HG03460 (cell line): ENCODE data around the gene SETD1A.

Experiments used
- ATAC-seq: cut with Tn5 transposase; IDR thresholded peaks from one replicate; pipeline ENCODE4 v1.9.1; 2021; ENCODE audit not compliant: unreplicated experiment

SETD1A gene

GRCh38 chr16:30996985-30997724 lies 39.6 kb downstream of the SETD1A start:
- ATAC-seq: peak; percentile 92

- ATAC-seq: no peak
Observed at GRCh38 chr16:30997725-30998711, 40.5 kb downstream of the SETD1A start.

DNA sequence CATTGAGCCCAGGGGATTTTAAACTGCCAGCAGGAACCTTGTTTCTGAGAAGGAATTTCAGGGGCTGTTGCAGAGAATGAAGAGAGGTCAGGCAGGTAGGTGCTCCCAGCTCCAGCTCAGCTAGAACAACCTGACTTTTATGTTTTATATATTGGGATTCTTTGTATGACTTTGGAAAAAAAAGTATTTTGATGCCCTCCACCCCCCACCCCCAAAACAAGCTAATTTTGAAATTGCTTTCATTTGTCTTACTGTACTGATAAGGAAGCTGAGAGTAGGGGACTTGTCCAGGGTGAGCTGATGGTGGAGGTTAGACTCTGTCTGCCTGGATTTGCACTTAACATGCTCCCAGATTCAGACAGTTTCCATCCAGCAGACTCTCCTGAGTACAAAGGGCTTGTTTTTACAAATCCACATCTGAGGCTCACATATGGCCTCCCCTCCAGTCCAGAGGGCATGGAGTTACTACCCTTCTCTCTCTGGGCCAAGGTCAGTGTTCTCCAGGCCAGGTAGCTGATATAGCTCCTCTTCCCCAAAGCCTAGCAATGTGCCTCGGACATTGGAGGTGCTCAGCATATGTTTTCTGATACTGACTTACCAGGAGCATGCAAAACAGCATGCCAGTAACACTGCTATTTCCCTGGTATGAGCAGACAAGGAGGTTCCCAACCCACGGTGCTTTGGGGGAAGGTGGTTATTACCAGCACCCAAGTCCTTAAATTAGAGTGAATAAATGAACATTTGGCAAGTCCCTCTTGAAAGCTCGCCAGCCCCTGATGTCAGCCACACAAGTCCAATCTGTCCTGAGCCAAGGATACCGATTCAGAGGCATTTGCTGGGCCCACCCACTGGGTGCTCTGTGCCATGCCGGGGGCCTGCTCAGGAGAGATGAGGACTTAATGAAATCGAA lies 41.6 kb downstream of the SETD1A start:
- ATAC-seq: no peak

DNA sequence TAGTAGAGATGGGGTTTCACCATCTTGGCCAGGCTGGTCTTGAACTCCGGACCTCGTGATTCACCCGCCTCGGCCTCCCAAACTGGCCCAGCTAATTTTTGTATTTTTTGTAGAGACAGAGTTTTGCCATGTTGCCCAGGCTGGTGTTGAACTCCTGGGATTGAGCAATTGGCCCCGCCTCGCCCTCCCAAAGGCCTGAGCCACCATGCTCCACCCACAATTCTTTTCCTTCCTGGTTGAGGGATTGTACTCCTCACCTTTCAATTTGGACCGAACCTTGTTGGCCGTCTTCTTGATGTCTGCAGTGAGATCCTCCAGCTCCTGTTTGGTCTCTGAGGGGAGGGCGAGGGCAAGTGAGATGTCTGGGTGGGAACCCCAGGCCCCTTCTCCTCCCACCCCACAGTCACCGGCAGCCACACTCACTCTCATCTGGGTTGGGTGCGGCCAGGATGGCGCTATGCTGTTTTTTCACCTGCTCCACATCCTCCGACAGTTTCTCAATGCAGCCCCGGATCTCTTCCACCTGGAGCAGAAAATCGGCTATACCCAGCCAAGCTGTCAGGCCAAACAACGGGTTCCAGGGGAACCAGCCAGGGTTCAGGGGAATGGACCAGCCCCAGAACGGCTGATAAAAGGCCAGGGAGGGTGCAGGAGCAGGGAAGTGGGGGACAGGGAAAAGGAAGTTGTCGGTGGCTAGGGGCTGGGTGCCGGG lies 43.3 kb downstream of the SETD1A start:
- no peak for ATAC-seq

DNA sequence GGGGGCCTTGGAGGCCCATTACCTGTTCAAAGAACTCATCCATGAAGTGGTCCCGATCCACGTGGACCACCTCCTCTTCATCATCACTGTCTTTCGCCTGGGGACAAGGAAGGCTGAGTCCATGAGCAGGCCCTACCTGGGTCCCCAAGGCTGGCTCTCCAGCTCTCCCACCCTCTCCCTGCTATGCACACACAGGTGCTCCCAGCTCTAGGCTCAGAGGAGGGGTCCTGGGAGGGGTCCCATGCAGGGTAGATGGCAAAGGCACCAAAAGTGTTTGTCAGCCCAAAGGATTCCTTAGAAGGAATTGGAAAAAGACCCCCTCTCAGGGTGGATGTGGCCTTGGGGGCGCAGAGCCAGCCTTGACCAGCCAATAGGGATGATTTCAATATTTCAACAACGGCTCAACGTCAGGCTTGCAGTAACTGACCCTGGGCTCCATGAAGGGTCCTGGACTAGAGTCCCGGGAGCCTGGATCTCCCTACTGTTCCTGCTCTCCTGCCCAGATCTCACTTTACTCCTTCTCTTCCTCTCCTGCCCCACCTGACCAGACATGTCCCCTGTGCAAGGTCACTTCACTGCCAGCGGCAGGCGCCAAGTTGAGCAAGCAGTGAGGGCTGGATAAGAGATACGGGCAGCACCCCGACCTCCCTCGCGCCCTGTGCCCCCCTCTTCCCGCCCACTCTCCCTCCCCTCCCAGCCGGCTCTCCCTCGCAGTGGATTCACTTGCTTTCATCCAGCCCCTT lies 44.1 kb downstream of the SETD1A start:
- no peak for ATAC-seq

- no peak for ATAC-seq
Observed at GRCh38 chr16:31002250-31002700, 44.7 kb downstream of the SETD1A start.

- ATAC-seq: no peak
Observed at GRCh38 chr16:31002862-31003341, 45.3 kb downstream of the SETD1A start.

GRCh38 chr16:31003744-31004143 lies 46.2 kb downstream of the SETD1A start:
- ATAC-seq: no peak

DNA sequence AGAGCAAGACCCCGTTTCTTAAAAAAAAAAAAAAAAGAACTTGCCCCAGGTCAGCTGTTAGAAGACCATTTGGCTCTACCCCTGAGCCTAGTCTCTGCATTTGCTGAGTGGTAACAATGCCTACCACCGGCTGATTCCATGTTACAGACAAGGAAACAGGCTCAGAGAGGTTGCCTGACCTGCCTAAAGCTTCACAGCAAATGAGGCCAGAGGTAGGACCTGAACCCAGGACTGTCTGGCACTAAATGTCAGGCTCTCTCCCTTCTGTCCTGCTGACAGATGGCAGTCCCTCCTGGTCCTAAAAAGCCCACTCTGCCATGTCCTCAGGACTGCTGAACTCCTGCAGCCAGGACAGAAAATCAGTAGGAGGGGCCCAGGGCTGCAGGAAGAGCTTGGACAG lies 47.1 kb downstream of the SETD1A start:
- ATAC-seq: no peak

- no peak for ATAC-seq
Observed at GRCh38 chr16:31005350-31006085, 48.0 kb downstream of the SETD1A start.

GRCh38 chr16:31006086-31006385 lies 48.5 kb downstream of the SETD1A start:
- ATAC-seq: no peak

- no peak for ATAC-seq
Observed at GRCh38 chr16:31006589-31006988, 49.0 kb downstream of the SETD1A start.

DNA sequence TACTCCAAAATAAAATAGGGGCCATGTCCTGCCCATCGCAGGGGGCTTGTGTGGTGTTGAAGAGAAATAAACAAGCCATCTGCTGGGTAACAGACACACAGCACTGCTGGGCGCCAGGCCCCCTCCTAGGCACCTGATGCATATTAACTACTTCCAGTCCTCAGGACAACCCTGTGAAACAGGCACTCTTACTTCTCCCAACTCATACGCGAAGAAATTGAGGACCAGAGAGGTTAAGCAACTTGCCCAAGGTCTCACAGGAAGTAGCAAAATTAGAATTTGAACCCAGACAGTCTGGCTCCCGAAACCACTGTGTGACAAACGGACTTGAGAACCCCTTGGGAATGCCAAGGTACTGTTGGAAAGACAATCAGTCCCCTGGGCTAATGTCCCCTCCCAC lies 50.1 kb downstream of the SETD1A start:
- no peak for ATAC-seq

GRCh38 chr16:31008149-31008548 lies 50.6 kb downstream of the SETD1A start:
- no peak for ATAC-seq

GRCh38 chr16:31008551-31008950 lies 51.0 kb downstream of the SETD1A start:
- ATAC-seq: no peak

DNA sequence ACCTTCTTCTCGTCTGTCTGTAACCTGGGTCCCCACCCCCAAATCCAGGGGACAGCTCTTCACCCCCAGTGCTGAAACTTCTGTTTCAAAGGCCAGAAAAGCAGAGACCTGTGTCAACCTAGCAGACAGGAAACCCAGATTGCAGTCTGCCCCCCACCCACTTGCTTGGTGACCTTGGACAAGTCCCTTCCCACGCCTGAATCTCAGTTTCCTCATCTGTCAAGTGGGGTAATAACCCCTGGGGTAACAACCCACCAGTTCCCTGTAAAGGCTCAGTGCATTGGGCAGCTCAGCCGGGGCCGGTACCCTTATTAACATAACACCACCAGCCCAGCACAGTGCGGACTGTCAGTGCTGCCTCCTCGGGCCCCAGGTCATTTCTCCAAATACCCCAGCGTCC lies 51.6 kb downstream of the SETD1A start:
- no peak for ATAC-seq

GRCh38 chr16:31009894-31010584 lies 52.5 kb downstream of the SETD1A start:
- ATAC-seq: no peak

GRCh38 chr16:31010585-31011325 lies 53.2 kb downstream of the SETD1A start, which contains the start of gene STX1B:
STX1B (minus strand) TSS chr16:31010638; CDS start chr16:31010396, 242 bp downstream.
- no peak for ATAC-seq
